Measurements from ENCODE around the gene APLN.

Gene APLN

GRCh38 chrX:129659861-129660260 lies 5.1 kb upstream of the APLN start:
- no peak for DNase-seq

- no peak for DNase-seq
Observed at GRCh38 chrX:129659141-129659540, 4.4 kb upstream of the APLN start.

- no peak for DNase-seq
Observed at GRCh38 chrX:129658429-129658828, 3.7 kb upstream of the APLN start.

GRCh38 chrX:129655547-129656249 lies 942 bp upstream of the APLN start:
- DNase-seq: no peak

GRCh38 chrX:129653971-129654651 lies 645 bp downstream of the APLN start:
- DNase-seq: no peak

- no peak for DNase-seq
Observed at GRCh38 chrX:129653181-129653970, 1.4 kb downstream of the APLN start.

- DNase-seq: no peak
Observed at GRCh38 chrX:129652565-129653169, 2.1 kb downstream of the APLN start.

- no peak for DNase-seq
Observed at GRCh38 chrX:129651756-129652564, 2.8 kb downstream of the APLN start.

GRCh38 chrX:129650821-129651510 lies 3.8 kb downstream of the APLN start:
- no peak for DNase-seq

GRCh38 chrX:129650183-129650689 lies 4.5 kb downstream of the APLN start:
- DNase-seq: no peak

- DNase-seq: no peak
Observed at GRCh38 chrX:129649268-129650182, 5.2 kb downstream of the APLN start.

GRCh38 chrX:129648514-129649267 lies 6.1 kb downstream of the APLN start:
- DNase-seq: no peak

GRCh38 chrX:129647418-129648410 lies 7.0 kb downstream of the APLN start:
- no peak for DNase-seq

- no peak for DNase-seq
Observed at GRCh38 chrX:129646566-129647417, 8.0 kb downstream of the APLN start.

GRCh38 chrX:129642641-129643040 lies 12.1 kb downstream of the APLN start:
- no peak for DNase-seq

- no peak for DNase-seq
Observed at GRCh38 chrX:129641941-129642340, 12.8 kb downstream of the APLN start.

GRCh38 chrX:129641469-129641868 lies 13.3 kb downstream of the APLN start:
- no peak for DNase-seq
